Panc1 (cell line): ENCODE measurements around the gene CST5.

Experiments used
- CTCF ChIP-seq: fragments of 450-650 bp; IDR thresholded peaks from 2 replicates; pipeline ENCODE4 v1.5.1; 2017; ENCODE audit warnings: mild to moderate bottlenecking
- POLR2AphosphoS5 ChIP-seq: IDR thresholded peaks from 2 replicates; pipeline ENCODE4 v1.6.1; 2012; ENCODE audit warnings: mild to moderate bottlenecking, low read depth, low read length, moderate library complexity
- SIN3A ChIP-seq: IDR thresholded peaks from 2 replicates; pipeline ENCODE4 v1.6.1; 2012; ENCODE audit warnings: low read depth, mild to moderate bottlenecking, low read length, moderate library complexity, borderline replicate concordance; ENCODE audit not compliant: insufficient read depth

GRCh38 chr20:23832775-23833513, 46.6 kb downstream of the CST5 start:
- TF ChIP-seq CTCF (no peak), POLR2AphosphoS5 (no peak), SIN3A (no peak)
